ENCODE results near the gene STRBP.
"Not testable (repeated sequence)": the region's sequence is repeated elsewhere in the genome, so short reads cannot be mapped to it uniquely, and the experiment has no call there.

The STRBP gene

DNA sequence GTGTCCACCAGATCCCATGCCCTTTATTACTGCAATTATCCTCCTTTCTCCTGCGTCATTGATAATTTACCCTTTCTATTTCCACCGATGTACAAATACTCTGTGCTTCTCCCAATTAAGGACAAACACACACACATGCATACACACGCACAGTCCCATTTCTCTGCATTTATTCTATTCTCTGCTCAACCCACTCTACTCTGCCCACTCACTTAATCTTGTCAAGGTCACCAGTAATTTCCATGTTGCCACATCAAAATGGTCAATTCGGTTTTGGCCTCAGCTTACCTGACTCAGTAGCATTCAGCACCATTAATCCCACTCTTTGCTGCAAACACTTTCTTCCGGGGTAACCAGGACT is 14.6 kb upstream of the STRBP start:
- no peak for DNase-seq (ENCODE audit: low read depth)

DNA sequence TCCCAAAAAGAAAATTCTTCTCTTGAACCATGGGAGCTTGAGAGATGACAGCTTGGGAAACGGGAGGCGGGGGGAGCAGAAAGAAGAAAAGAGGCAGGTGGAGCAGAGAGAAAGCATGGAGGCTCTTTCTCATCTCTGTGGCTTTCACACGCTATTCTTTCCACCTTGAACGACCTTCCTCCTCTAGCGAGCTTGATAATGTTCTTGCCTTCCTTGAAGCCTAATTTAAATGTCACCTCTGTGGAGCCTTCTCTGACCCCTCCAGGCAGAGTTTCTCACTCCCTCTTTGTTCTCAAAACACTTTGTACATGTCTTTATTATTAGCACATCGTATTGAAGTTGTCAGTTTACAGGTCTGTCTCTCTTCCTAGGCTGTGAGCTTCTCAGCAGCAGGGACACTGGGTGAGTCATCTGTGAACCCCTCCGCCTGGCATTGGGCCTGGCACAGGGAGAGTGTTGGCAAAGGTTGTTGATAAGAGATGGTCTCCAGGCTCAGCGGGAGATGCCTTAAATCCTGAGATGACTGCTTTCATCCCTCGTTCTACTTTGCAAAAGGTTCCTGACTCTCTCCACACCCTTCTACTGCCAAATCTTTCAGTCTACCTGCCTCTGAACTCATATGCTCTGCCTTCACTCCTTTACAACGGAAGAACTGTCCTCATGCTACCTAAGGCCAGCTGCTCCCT is 14.1 kb upstream of the STRBP start:
- peak; percentile 16 for DNase-seq (ENCODE audit: low read depth)

DNA sequence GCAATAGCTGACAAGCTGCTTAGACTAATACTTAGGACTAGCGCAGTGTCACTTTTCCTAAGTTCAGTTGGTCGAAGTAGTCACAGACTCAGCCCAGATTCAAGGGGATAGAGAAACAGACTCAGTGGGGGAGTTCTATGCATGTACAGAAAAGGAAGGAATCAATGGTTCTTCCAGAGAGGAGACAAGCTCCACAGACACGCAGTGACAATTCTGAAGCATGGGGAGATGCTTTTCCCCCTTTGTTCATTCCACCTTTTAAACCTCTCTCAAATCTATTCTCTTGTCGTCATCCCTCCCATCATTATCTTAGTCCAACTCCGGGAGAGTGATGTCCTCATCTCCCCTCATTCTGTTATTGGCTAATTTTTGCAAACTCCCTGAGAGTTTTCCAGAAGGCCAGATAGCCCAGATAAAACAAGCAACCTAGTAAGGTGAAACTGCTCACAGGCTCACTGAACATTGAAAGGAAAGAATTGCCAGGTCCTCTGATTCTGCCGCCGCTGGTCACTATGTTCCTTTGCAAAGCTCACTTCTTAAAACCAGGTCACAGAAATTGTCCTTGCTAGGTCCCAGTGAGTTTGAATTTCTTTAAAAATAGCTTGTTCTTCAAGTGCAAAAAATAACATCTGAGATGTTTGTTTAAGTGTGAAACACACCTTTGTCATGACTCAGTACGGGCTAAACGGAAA is 13.4 kb upstream of the STRBP start:
- DNase-seq (ENCODE audit: low read depth): no peak

DNA sequence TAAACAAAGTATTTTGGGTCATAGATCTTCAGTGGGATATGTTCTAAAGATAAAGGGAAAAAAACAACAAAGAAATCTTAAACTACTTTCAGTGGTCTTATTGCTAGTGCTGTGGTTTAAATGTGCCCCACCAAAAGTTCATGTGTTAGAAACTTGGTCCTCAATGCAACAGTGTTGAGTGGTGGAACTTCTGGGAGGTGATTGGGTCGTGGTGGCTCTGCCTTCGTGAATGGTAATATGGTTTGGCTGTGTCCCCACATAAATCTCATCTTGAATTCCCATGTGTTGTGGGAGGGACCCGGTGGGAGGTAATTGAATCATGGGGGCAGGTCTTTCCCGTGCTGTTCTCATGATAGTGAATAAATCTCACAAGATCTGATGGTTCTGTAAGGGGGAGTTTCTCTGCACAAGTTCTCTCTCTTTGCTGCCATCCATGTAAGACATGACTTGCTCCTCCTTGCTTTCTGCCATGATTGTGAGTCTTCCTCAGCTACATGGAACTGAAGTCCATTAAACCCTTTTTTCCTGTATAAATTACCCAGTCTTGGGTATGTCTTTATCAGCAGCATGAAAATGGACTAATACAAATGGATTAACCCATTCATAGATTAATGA is 10.6 kb upstream of the STRBP start:
- DNase-seq (ENCODE audit: low read depth): not testable (repeated sequence)

DNA sequence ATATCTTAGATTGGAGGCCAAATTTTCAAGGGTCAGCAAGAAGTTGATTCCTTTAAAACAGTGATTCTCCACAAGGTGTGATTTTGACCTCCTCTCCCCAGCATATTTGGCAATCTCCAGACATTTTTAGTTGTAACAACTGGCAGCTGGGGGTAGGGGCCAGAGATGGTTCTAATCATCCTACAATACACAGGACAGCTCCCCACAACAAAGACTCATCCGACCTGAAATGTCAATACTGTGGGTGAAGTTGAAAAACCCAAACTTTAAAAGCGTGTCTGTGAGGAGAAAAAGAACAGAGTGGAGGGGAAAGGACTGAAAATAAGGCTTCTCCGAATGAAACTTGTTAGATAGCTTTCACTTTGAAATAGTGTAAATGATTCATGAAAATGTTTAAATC is 10.0 kb upstream of the STRBP start:
- DNase-seq (ENCODE audit: low read depth): no peak

DNA sequence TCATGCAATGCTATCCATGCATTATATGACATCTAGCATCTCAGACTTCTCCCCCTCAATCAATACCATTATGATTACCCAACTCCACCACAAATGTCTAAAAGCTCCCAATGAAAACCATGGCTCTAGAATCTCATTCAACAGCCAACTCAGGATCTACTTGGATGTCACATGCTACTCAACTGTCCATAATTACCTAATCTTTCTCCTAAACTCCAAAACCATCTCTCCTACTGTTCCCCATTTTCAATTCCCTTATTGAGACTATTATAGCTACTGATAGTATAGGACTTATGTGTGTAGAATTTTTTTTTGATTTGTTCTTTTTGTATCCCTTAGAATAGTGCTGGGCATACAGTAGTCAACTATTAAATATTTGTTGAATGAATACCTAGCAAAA is 8.2 kb upstream of the STRBP start:
- no peak for DNase-seq (ENCODE audit: low read depth)

DNA sequence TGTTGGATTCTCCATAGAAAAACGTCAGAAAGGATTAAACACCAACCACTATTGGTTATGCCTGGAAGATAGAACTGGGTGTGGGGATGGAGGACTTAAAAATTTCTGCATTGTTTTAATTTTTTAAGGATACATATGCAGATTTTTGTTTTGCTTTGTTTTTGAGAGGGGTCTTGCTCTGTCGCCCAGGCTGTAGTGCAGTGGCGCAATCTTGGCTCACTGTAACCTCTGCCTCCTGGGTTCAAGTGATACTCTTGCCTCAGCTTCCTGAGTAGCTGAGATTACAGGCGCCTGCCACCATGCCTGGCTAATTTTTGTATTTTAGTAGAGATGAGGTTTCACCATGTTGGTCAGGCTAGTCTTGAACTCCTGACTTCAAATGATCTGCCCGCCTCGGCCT is 2.7 kb upstream of the STRBP start:
- DNase-seq (ENCODE audit: low read depth): not testable (repeated sequence)

DNA sequence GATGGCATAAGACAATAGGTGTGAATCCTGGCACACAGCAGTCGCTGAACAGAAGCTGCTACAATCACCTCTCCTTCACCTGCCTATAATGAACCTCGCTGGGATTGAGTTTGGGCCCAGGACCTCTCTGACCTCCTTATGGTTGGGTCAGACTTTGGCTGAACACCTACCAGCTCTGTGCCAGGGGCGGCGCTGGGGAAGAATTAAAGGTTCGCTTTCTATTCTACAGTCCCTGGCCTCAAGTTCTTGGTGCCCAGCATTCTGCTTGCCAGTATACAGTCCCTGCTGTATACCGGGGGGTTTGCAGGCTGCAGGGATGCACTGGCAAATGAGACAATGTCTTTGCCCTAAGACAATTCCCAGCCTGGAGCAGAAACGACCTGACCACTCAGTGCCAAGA is 895 bp upstream of the STRBP start:
- no peak for DNase-seq (ENCODE audit: low read depth)

DNA sequence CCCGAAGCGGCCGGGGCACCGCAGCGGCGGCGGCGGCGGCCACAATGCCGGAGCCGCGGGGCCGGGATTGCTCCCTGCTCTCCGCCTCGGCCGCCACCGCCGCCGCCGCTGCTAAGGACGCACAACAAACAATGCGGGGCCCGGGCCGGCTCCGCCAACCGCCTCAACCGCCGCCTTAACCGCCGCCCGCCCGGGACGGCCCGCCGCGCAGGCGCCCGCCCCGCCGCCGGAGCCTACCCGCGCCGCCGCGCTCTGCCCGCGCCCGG is 254 bp downstream of the STRBP start:
- DNase-seq (ENCODE audit: low read depth): peak; percentile 40

DNA sequence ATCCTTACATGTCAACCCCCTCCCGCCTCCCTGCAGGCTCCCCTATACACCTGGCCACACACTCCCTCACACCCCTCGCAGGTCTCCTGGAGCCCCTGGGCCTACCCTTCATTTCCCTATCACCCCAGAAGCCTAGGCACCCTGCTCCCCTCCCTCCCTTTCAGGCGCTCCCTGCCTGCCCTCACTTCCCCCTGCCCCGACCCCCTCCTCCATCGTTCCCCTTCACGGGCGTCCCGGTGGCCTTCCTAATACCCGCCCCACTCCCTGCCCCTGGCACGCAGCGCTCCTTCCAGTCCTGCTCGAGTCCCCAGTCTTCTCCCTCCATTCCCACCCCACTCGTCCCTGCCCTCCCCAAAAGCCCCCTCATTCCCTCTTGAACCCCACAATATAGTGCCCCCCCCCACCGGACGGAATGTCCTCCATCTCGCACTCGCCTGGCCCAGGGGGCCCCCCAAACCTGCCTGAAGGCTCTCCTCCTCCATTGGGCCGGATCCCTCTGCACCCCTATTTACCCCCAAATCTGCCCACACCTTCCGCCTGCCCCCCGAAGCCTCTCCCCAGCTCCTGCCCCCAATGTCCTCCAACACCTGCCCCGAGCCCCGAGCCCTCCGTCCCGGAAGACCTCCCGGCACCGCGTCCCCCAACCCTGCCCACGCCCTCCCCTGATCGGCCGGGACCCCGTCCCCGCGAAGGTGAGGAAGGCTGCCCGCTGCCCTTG is 746 bp downstream of the STRBP start:
- DNase-seq (ENCODE audit: low read depth): no peak

DNA sequence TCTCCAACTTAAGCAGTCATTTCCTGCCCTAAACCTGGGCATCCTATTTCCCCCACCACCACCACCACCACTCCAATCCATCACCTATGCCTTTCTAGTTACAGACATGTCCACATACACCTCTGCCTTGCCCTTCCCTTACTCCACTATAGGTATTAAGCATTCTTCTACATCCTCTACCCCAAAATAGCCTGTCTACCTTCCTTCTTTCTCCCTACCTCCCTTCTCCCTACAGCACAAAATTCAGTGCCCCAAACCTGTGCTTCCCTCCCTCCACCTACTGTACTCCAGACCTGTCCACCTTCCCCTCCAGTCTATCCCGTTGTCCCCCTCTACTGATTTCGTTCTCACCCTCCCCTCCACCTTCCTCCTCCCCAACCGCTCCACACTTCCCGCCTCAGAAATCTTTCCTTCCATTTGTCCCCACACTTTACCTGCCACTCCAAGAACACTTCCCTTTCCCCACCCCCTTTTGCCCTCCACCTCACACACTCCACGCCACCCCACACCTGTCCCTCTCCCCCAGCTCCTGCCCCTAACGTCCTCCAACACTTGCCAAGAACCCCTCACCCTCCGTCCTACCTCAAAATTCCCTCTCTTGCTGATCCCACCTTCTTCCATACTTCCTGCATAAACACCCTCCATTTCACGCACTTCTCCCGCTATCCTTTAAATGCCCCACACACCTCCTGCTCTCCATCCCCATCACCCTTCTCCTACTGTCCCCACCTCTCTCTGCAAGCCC is 1.6 kb downstream of the STRBP start:
- DNase-seq (ENCODE audit: low read depth): no peak

DNA sequence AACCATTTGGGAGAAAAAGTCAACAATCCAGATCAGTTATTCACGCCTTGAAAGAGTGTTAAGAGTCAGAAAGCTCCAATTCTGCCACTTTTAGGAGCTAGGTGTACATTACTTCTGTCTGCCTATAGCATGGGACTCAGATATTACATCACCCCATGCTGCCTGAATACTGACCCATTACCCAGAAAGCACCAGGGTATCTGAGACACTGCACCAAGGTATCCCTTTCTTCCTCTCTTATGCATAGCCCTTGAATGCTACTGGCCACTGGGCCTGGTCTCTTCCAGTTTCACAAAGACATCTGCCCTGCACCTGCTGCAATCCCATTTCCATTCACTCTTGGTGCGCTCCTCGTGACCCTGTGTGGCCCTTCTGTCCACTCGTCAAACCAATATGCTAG is 2.6 kb downstream of the STRBP start:
- no peak for DNase-seq (ENCODE audit: low read depth)

DNA sequence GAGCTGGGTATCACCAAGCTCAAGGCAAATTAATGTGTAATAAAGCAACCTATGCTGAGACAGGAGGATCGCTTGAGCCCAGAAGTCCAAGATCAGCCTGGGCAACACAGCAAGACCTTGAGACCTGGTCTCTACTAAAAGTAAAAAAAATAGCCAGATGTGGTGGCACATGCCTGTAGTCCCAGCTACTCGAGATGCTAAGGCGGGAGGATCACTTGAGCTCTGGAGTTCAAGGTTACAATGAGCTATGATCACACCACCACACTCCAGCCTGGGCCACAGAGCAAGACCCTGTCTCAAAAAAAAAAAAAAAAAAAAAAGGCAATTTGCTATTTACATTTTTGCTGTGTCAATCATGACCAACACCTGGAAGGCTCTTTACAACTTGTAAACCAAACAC is 5.2 kb downstream of the STRBP start:
- no peak for DNase-seq (ENCODE audit: low read depth)

DNA sequence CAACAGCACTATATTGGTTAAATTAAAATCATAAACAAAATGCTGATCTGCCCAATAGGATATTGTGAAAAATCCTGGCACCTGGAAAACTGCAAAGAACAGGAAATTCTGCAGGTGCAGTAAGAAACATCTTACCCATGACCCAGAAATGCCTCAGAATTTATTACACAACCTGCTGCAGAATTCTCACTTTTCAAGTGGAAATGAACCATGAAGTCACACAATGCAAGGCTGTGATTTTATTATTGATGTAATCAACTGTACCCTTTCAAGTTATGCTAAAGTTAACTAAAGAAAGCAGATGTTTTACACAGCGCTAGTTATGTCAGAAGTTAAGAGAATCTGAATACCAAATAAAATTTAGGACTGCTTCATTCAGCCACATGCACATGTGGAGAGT is 6.0 kb downstream of the STRBP start:
- DNase-seq (ENCODE audit: low read depth): no peak

DNA sequence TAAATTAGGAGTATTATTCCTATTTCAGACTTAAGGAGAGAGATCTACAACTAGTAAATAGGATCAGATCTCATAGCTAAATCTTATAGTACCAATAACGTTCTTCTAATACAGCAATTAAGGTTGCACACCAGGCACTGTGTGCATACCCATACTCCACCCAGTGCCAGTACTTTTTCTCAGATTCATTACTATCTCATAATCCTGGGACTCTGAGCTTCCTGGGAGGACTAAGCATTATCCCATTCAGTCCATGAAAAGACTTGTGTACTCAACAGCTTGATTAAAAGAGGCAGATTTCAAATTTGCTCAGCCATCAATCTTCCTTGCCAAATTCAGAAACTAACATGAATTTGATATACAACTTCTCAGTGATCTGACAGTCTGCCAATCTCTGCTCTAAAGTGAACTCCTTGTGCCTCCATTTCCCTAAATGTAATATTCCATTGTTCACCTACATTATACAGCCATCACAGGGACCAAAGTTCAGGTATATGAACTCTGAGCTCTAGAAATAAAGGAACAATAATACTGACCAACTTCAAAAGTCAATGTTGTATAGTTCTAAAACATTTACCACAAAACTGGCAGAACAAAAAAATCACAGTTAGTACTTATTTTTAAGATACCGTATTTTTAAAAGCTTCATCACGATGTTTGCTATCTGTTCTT is 7.2 kb downstream of the STRBP start:
- DNase-seq (ENCODE audit: low read depth): no peak

DNA sequence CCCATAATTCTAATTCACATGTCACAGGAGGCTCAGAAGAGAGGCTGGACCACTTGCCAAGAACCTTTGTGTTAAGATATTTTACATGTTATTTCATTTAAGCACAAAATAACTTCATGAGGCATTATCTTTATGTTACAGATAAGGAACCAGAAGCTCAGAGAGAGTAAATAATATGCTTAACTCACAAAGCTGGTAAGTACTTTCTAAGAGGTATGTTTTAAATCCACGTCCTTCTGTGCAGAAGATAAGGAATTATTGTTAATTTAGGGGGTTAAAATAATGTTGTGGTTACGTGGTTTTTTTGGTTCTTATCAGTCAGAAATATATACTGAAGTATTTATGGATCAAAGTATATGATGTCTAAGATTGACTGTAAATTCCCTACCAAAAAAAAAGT is 8.0 kb downstream of the STRBP start:
- no peak for DNase-seq (ENCODE audit: low read depth)

DNA sequence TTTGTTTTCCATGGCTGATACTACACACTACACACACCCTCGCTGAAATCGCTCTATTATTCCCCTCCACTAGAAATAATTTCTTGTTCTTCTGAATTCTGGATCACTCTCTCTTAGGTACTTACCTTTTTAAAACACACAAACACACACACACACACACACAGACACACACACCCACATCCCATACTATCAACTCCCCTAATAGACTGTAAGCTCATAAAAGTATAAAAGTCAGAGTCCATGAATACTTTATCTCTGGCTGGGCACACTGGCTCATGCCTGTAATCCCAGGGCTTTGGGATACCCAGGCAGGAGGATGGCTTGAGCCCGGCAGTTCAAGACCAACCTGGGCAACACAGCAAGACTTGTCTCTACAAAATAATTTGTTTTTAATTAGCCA is 11.1 kb downstream of the STRBP start:
- no peak for DNase-seq (ENCODE audit: low read depth)

DNA sequence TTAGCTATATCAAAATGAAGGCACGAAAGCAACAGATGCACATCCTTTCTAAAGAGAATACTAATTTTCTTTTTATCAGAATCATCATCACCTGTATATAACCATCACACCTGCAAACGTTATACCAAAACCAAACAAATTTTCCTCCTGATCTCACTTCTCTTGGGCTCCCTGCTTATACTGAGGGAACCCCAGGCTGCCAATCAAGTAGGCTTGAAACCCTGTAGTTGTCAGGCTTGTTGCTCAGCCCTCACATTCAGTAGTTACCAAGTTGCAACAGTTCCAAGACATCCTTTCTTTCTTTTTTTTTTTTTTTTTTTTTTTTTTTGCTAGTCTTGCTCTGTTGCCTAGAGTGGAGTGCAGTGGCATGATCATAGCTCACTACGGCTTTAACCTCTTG is 12.7 kb downstream of the STRBP start:
- DNase-seq (ENCODE audit: low read depth): no peak

DNA sequence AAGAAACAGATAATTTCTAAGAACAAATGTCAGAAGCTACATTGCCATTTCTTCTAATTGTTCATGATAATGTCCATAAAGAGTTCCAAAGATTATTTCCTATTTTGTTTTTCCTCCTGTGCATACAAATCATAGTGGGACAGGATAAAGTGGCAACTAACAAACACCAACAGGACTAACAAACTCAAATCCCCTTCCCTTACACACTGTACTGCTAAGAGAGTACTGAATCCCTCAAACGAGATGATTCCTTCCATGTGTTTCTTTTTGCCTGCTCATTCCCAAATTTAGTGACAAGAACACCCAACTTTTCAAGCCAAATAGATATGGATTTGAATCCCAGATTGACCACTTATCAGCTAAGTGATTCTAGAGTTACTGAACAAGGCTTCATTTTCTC is 15.2 kb downstream of the STRBP start:
- no peak for DNase-seq (ENCODE audit: low read depth)

DNA sequence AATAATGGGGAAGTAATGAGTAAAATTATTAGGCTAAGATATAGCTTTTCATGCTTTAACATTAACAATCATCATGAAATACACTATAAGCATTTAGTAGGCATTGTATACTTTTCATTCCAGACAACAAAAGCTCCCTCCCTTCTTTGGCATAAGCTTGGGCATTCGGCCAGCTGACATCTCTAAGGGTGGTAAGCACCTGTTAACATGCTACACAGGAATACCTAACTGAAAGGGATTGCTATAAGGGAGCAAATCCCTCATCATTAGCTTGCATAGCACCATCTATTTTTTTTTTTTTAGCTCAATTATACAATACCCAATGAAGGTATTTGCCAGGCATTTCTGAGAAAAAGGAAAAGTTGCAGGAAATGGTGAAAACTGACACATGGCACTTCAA is 16.6 kb downstream of the STRBP start:
- DNase-seq (ENCODE audit: low read depth): no peak

DNA sequence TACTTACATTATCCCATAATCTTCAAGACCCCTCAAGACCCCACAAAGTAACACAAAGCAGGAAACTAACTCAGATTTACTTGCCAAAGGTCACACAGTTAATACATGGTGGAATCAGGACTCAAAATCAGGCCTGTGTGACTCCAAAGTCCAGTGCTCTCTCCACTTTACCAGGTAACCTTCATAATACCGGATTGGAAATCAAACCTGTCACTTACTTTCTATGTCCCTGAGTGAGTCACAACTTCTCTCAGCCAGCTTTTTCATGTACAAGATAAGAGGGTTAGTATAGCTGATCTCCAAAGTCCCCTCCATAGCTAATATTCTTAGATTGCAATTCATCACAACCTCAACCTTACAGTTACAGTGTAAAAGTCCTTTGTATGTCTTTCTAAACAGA is 17.1 kb downstream of the STRBP start:
- DNase-seq (ENCODE audit: low read depth): no peak

DNA sequence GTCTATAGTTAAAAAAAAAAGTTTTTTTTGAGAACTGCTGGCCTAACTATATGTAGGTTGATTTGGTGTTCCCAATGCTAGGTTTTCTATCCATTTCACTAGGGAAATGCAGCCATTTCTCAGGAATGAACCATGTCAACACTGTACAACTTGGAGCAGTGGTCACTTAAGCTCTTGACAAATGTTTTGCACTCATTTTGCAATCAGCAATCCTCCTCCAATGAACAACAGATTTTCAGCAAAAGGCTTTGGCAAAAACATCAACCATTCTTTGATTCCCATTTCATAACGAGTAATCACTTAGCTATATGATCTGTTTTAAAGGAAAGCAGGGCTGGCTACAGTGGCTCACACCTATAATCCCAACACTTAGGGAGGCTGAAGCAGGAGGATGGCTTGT is 17.9 kb downstream of the STRBP start:
- DNase-seq (ENCODE audit: low read depth): no peak
